ENCODE data around the gene PDE6C.

The PDE6C gene

GRCh38 chr10:93715345-93715744 is 103.0 kb downstream of the PDE6C start:
- no peak for DNase-seq (ENCODE audit: extremely low read depth, low read depth)
- TF ChIP-seq CTCF (IDR thresholded peaks at IDR 0.05; ENCODE audit: low read depth, low read length), result no peak
